ENCODE results near the gene IRF2.

The IRF2 gene

GRCh38 chr4:184400891-184401290, 73.5 kb downstream of the IRF2 start:
- Histone ChIP-seq H3K4me1 (ENCODE audit: control insufficient read depth in 1 of 2, insufficient read depth in 1 of 2, low read depth in 1 of 2, low read length in 1 of 2) (peaks cover 17 to 23% of the 10 kb centered on the region in 2 experiments), H3K27me3 (no peaks in the 10 kb centered on the region), H3K36me3 (peaks cover 91% of the 10 kb centered on the region), H3K4me3 (ENCODE audit: low read depth in 1 of 2, low read length in 1 of 2) (no peak overlapping the region), H3K27ac (peak overlapping the region; percentile 74), H3K9me3 (no peaks in the 10 kb centered on the region)
- no peak for TF ChIP-seq CTCF (IDR thresholded peaks at IDR 0.05)

GRCh38 chr4:184400375-184400870, 73.9 kb downstream of the IRF2 start:
- Histone ChIP-seq H3K4me1 (ENCODE audit: control insufficient read depth in 1 of 2, insufficient read depth in 1 of 2, low read depth in 1 of 2, low read length in 1 of 2) (peaks cover 22 to 26% of the 10 kb centered on the region in 2 experiments), H3K4me3 (ENCODE audit: low read depth in 1 of 2, low read length in 1 of 2) (no peak overlapping the region), H3K27ac (peak overlapping the region; percentile 74), H3K36me3 (peaks cover 86% of the 10 kb centered on the region), H3K27me3 (no peaks in the 10 kb centered on the region), H3K9me3 (no peaks in the 10 kb centered on the region)
- no peak for TF ChIP-seq CTCF (IDR thresholded peaks at IDR 0.05)

GRCh38 chr4:184399512-184399908, 74.8 kb downstream of the IRF2 start:
- H3K36me3 ChIP-seq = peaks cover 82% of the 10 kb centered on the region
- H3K4me1 ChIP-seq (ENCODE audit: control insufficient read depth in 1 of 2, insufficient read depth in 1 of 2, low read depth in 1 of 2, low read length in 1 of 2) = peaks cover 30 to 34% of the 10 kb centered on the region in 2 experiments
- no peak overlapping the region for H3K4me3 ChIP-seq (ENCODE audit: low read depth in 1 of 2, low read length in 1 of 2)
- H3K27me3 ChIP-seq = no peaks in the 10 kb centered on the region
- H3K9me3 ChIP-seq = no peaks in the 10 kb centered on the region
- no peak for TF ChIP-seq CTCF (IDR thresholded peaks at IDR 0.05)
- peak overlapping the region; percentile 28 for H3K27ac ChIP-seq

- H3K27me3 ChIP-seq = no peaks in the 10 kb centered on the region
- H3K27ac ChIP-seq = peak overlapping the region; percentile 28
- H3K36me3 ChIP-seq = peaks cover 79% of the 10 kb centered on the region
- peaks cover 36 to 39% of the 10 kb centered on the region in 2 experiments for H3K4me1 ChIP-seq (ENCODE audit: control insufficient read depth in 1 of 2, insufficient read depth in 1 of 2, low read depth in 1 of 2, low read length in 1 of 2)
- TF ChIP-seq CTCF (IDR thresholded peaks at IDR 0.05) = no peak
- H3K4me3 ChIP-seq (ENCODE audit: low read depth in 1 of 2, low read length in 1 of 2) = no peak overlapping the region
- H3K9me3 ChIP-seq = no peaks in the 10 kb centered on the region
Measured at GRCh38 chr4:184398741-184399511, 75.4 kb downstream of the IRF2 start.

- TF ChIP-seq CTCF (IDR thresholded peaks at IDR 0.05) = no peak
- Histone ChIP-seq H3K4me3 (ENCODE audit: low read depth in 1 of 2, low read length in 1 of 2) (no peak overlapping the region), H3K36me3 (peaks cover 67% of the 10 kb centered on the region), H3K27me3 (no peaks in the 10 kb centered on the region), H3K27ac (no peak overlapping the region), H3K9me3 (no peaks in the 10 kb centered on the region), H3K4me1 (ENCODE audit: control insufficient read depth in 1 of 2, insufficient read depth in 1 of 2, low read depth in 1 of 2, low read length in 1 of 2) (peaks cover 39 to 40% of the 10 kb centered on the region in 2 experiments)
Measured at GRCh38 chr4:184397516-184398163, 76.7 kb downstream of the IRF2 start.

Data from neutrophil (primary cell).